Measurements from ENCODE around the gene HGFAC.

- TF ChIP-seq CTCF (IDR thresholded peaks at IDR 0.05; ENCODE audit: insufficient read depth, low read length) (no peak), SPI1 (IDR thresholded peaks at IDR 0.05; ENCODE audit: borderline replicate concordance, low read depth) (no peak), POLR2AphosphoS5 (IDR thresholded peaks at IDR 0.05; ENCODE audit: low read depth) (no peak), GABPA (IDR thresholded peaks at IDR 0.05; ENCODE audit: low read depth) (no peak)
Measured at GRCh38 chr4:3409571-3410091, 32.1 kb upstream of the HGFAC start.
